GM12872 (cell line): ENCODE data around the gene WWOX.

Source experiments
- CTCF ChIP-seq: IDR thresholded peaks from 3 replicates; pipeline ENCODE4 v1.5.1; 2011; ENCODE audit warnings: low read depth, mild to moderate bottlenecking, low read length, moderate library complexity; ENCODE audit not compliant: insufficient read depth

WWOX gene

GRCh38 chr16:78993346-78993745, 893.9 kb downstream of the WWOX start:
- TF ChIP-seq CTCF: no peak

GRCh38 chr16:78994135-78994745, 894.8 kb downstream of the WWOX start:
- no peak for TF ChIP-seq CTCF

DNA sequence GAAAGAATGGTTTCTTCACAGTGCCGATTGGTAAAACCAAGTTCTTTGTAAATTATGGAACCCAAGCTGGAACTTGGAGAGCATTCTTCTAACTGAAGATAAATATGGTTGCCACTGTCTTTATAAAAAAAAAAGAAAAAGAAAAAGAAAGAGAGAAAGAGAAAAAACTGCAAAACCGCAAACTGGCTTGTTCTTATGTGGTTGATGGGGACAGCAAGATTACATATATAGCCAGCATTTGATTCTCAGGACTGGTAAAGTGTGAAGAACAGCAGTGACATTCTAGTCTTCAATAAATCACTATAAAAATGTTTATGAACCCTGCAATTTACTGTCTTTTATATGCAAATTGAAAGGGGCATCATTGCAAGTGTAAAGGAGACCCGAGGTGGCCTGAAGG, 896.0 kb downstream of the WWOX start:
- no peak for TF ChIP-seq CTCF

DNA sequence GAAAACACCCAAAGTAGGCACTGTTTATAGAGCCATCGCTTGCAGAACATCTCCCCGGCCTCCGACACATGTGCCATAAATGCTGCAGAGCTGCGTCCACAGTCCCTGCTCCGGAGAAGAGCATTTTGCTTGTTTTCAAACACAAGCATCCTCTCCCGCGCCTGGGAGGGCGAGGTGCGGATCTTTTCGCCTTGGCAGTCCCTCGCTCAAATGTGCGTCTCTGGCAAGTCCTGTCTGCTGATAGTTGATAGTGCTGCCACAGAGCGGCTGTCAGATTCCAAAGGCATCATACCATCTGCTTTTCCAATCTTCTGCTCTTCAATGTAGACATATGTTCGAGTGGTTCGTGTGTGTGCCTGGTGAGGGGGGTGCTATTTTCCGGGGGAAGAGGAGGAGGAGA, 897.3 kb downstream of the WWOX start:
- TF ChIP-seq CTCF: no peak

DNA sequence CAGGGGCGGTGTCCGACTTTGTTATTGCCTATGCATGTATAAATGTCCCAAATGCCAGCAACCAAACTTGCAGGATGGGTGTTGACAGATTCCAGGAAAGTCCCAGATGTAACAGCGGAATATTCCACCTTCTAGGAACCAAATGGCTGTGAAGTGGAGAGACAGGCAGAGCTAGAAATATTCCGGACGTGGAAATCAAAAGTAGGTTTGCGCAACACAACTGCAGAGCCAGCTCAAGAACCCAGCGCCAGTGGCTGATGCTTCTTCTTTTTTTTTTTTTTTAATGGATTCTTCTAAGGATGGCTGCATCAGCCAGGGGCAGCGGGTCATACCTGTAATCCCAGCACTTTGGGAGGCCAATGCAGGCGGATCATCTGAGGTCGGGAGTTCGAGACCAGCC, 899.4 kb downstream of the WWOX start:
- TF ChIP-seq CTCF: no peak

GRCh38 chr16:79001156-79001967, 901.9 kb downstream of the WWOX start:
- TF ChIP-seq CTCF: no peak

GRCh38 chr16:79003026-79003609, 903.7 kb downstream of the WWOX start:
- no peak for TF ChIP-seq CTCF
